LHCN-M2 (cell line): Measurements from ENCODE around the gene SYMPK. TPM values are rescaled to one million over a fixed set of nuclear protein-coding genes. Genes with fewer than 3 reads are reported as not detected.

Experiments
- DNase-seq: peaks from one replicate; pipeline ENCODE4 v3.0.0-alpha.2; 2012; ENCODE audit warnings: low read depth
- total RNA-seq: library from RNA; depleted of rRNA; stranded (reverse); fragments of >200 nt; gene quantifications from 2 replicates; pipeline ENCODE4 v1.2.3, GENCODE V29; 2014

SYMPK gene
- total RNA-seq, 1 experiment from 2014 or later = 35.9 TPM

GRCh38 chr19:45781214-45782161, 81.5 kb downstream of the SYMPK start:
- DNase-seq = peak; percentile 89

DNA sequence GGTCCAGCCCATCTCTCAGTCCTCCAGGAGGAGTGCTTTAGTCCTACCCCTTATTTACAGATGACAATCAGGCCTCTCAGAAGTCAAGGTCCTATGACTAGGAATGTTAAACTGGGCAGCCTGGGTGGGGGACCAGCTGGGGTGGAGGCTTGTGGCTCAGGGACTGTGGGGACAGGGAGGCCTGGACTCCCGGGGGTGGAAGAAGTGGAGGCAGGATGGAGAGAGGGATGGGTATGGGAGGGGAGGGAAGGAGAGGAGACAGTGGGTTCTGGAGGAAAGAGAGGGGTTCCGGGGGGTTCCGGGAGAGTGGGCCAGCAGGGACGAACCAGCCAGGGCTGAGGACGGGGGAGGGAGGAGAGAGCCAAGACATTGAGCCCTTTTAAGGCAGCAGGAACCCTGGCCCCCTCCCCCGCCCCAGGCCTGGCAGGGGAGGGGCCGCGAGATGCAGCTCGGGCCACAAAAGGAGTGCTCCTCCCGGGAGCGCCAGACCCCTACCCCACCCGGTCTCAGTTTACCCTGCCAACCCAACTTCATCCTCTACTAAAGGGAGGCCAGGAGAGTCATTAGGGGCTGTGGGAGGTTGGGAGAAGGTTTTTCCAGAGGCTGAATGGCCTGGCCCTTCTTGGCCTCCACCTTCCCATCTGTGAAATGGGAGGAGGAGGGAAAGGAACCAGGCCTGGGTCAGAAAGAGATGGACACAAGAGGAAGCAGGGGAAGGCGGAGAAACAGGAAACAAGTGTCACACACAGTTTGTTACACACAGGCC, 82.3 kb downstream of the SYMPK start:
- no peak for DNase-seq

- no peak for DNase-seq
These were observed 82.8 kb downstream of the SYMPK start for GRCh38 chr19:45780146-45780447.

- DNase-seq = no peak
These were observed 83.5 kb downstream of the SYMPK start for GRCh38 chr19:45779231-45780145.

GRCh38 chr19:45778010-45778661, 84.8 kb downstream of the SYMPK start:
- no peak for DNase-seq

GRCh38 chr19:45777395-45777961, 85.5 kb downstream of the SYMPK start:
- no peak for DNase-seq

DNA sequence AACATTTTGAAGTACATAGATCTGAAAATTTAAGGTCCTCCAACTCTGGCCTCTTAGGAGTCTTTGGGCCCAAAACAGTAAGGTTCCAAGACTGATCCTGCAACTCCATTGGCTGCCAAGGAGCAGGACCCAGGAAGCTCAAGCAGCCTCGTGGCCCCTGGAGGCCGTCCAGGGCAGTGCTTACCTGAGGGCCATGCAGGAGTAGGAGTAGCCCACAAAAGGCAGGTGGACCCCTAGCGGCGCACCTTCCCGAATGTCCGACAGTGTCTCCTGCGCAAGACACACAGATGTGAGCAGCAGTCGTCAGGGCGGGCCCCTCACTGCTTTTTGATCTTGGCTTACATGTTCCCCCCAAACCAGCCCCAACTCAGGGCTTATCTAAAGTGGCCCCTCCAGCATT, 88.2 kb downstream of the SYMPK start:
- DNase-seq = no peak

DNA sequence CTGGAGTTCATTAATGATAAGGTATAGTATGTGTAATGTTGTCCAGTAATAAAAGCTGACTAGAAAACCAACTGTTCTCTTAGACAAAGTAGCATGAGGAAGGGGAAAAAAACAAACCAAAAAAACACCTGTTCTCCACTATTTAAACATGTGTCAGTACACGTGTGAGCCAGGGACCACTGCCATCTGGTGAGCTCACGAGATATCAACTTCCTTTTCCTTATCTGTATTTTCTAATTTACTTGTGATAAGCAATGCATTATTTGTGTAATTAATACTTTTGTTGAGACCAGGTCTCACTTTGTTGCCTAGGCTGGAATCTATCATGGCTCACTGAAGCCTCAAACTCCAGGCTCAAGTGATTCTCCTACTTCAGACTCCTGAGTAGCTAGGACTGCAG, 89.6 kb downstream of the SYMPK start:
- peak; percentile 36 for DNase-seq

DNA sequence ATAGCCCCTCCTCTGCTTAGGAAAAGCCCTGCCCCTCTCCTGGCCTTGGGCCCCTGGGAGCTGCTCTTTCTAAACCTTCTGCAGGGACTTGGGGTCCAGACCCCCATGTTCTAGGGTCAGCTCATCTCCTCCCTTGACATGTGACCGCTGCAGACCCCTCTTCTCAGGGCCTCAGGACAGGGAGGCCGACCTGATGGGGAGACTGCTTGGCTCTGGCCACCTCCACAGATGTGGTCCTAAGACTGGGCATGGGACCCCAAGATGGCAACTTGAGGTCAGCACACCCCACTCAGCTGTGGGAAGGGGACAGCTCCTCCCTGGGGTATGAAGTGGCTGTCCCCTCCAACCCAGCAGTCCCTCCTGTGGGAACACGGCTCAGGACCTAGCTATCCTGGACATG, 90.0 kb downstream of the SYMPK start:
- no peak for DNase-seq

GRCh38 chr19:45772130-45772840, 90.7 kb downstream of the SYMPK start:
- DNase-seq = no peak

DNA sequence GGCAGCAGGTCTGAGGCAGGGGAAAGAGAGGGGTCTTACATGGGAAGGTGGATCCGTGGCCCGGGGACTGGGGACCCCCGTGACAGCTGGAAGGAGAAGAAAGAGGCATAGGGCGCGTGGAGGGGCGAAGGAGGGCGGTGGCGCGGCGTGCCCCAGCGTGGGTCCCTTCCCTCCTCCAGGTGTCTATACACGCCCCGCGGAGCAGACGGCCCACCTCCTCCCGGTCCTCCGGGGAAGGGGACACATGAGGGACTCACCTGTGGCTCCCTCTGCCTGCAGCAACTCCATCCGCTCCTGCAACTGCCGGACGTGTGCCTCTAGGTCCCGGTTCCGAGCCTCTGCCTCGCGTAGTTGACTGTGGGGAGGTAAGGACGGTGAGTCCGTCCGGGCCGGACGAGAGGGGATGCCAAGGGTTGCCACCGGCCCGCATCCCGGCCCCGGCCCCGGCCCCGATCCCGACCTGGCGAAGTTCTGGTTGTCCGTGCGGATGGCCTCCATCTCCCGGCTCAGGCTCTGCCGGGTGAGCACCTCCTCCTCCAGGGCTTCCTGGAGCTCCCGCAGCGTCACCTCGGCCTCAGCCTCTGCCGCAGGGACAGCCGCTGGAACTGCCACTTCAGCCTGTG, 91.5 kb downstream of the SYMPK start:
- DNase-seq = no peak

- peak; percentile 98 for DNase-seq
These were observed 92.5 kb downstream of the SYMPK start for GRCh38 chr19:45770192-45771101.

DNA sequence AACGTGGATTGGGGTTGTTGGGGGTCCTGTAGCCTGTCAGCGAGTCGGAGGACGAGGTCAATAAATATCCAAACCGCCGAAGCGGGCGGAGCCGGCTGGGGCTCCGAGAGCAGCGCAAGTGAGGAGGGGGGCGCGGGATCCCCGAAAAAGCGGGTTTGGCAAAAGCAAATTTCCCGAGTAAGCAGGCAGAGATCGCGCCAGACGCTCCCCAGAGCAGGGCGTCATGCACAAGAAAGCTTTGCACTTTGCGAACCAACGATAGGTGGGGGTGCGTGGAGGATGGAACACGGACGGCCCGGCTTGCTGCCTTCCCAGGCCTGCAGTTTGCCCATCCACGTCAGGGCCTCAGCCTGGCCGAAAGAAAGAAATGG, 93.1 kb downstream of the SYMPK start:
- DNase-seq = peak; percentile 52

GRCh38 chr19:45768984-45769782, 93.8 kb downstream of the SYMPK start, which contains the start of gene SIX5:
Gene SIX5 (minus strand): TSS chr19:45769252. CDS start chr19:45768844, 408 bp downstream.
- DNase-seq = peak; percentile 97

- peak; percentile 45 for DNase-seq
These were observed 94.3 kb downstream of the SYMPK start for GRCh38 chr19:45768655-45768983.

DNA sequence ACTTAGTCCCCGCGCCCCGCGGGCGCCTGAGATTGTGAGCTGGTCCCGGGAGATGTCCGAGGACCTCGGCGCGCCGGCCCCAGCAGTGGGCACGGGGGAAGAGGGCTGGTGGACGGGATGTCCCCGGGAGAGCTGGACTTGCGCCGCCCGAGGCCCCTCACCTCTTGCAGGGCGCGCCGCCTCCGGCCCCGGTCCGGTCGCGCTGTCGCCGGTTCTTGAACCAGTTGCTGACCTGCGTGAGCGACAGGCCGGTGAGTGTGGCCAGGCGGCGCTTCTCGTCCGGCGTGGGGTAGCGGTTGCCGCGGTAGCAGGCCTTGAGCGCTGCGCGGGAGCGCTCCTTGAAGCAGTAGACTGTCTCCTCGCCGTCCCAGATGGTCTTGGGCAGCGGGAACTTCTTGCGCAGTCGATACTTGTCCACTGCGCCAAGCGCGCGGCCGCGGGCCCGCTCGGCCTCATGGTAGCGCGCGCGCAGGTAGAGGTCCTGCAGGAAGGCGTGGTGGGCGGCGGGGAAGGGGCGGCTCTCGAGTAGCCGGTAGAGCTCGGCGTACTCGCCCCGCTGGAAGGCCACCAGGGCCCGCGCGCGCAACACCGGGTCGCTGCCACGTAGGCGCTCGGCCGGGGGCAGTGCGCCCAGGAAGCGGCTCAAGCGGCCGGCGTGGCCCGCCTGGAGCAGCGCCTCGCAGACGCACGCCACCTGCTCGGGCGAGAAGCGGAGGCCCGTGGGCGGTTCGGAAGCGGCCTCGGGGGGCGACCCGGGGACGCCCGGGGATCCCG, 94.9 kb downstream of the SYMPK start:
- peak; percentile 54 for DNase-seq

DNA sequence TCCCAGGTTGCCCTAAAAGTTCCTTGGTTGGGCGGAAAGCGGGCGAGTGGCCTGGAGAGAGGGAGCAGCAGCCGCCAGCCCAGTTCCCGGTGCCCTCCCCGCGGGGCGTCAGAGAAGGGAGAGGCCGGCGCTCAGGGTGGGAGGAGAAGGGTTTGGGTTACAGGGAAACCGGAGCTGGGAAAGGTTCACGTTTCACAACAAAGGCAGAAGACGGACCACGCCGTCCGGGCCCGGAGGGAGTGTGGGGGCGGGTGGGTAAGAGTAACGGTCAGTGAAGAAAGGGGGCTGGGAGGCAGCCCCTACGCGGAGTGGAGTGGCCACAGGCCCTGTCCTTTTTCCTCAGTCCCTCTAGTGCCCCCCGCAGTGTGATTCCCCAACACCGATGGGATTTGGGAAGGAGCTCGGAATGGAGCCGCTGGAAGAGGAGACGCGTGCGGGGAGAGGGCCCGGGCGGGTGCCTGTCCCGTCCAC, 95.5 kb downstream of the SYMPK start:
- peak; percentile 83 for DNase-seq
